Keratinocyte (primary cell): ENCODE results near the gene EPB41. TPM values are rescaled to one million over a fixed set of nuclear protein-coding genes. Genes with fewer than 3 reads are reported as not detected.

Experiments
- DNase-seq: peaks from one replicate; pipeline ENCODE4 v3.0.0-alpha.2; 2011; ENCODE audit warnings: low read depth, missing footprints, low spot score
- FAIRE-seq: peaks from 2 replicates; lab custom pipeline; 2011; peaks lifted over from hg19 to GRCh38; lab: Jason Lieb, UNC
- H2AFZ ChIP-seq: 2 replicates; pipeline ENCODE4 v1.6.0; 2012; ENCODE audit warnings: low read length, control low read depth, inconsistent platforms; ENCODE audit not compliant: control insufficient read depth
- H3K27ac ChIP-seq: 2 replicates; pipeline ENCODE4 v1.5.1; 2011; ENCODE audit warnings: low read length; ENCODE audit not compliant: control insufficient read depth, insufficient read depth
- H3K27me3 ChIP-seq: 3 replicates; pipeline ENCODE4 v1.6.0; 2011; ENCODE audit warnings: low read length; ENCODE audit not compliant: control insufficient read depth, insufficient read depth; ENCODE audit errors: extremely low read depth
- H3K36me3 ChIP-seq, 2 experiments: 2 replicates in 1 of 2; 3 replicates in 1 of 2; pipeline ENCODE4 v1.5.1; 2011; ENCODE audit warnings: low read length in 2 of 2, mild to moderate bottlenecking in 1 of 2; ENCODE audit not compliant: control insufficient read depth in 2 of 2, insufficient read depth in 2 of 2; ENCODE audit errors: extremely low read depth in 1 of 2
- H3K4me1 ChIP-seq: 3 replicates; pipeline ENCODE4 v1.5.1; 2011; ENCODE audit warnings: low read length; ENCODE audit not compliant: control insufficient read depth, insufficient read depth; ENCODE audit errors: extremely low read depth
- H3K4me2 ChIP-seq: 3 replicates; pipeline ENCODE4 v1.6.0; 2011; ENCODE audit warnings: low read depth, low read length; ENCODE audit not compliant: control insufficient read depth, insufficient read depth; ENCODE audit errors: extremely low read depth
- H3K4me3 ChIP-seq, 3 experiments: fragments of 200-600 bp in 1 of 3; sonication (generic) in 1 of 3; 2 replicates in 2 of 3; 3 replicates in 1 of 3; pipeline ENCODE4 v1.5.1; 2011 to 2016; ENCODE audit warnings: low read length in 3 of 3, mild to moderate bottlenecking in 3 of 3, control low read depth in 2 of 3, inconsistent platforms in 1 of 3, low read depth in 1 of 3, mixed read lengths in 1 of 3, mixed run types in 1 of 3, moderate library complexity in 1 of 3; ENCODE audit not compliant: control insufficient read depth in 2 of 3, insufficient read depth in 2 of 3; ENCODE audit errors: extremely low read depth in 1 of 3
- H3K79me2 ChIP-seq: 2 replicates; pipeline ENCODE4 v1.6.0; 2012; ENCODE audit warnings: low read length; ENCODE audit not compliant: control insufficient read depth, insufficient read depth
- H3K9ac ChIP-seq: 3 replicates; pipeline ENCODE4 v1.6.0; 2011; ENCODE audit warnings: low read length; ENCODE audit not compliant: control insufficient read depth, insufficient read depth; ENCODE audit errors: extremely low read depth
- H3K9me1 ChIP-seq: 3 replicates; pipeline ENCODE4 v1.6.0; 2011; ENCODE audit warnings: low read length; ENCODE audit not compliant: control insufficient read depth, insufficient read depth; ENCODE audit errors: extremely low read depth
- H3K9me3 ChIP-seq: 2 replicates; pipeline ENCODE4 v1.5.1; 2012; ENCODE audit warnings: low read depth, low read length; ENCODE audit not compliant: control insufficient read depth
- H4K20me1 ChIP-seq: 3 replicates; pipeline ENCODE4 v1.6.0; 2011; ENCODE audit warnings: low read length; ENCODE audit not compliant: control insufficient read depth, insufficient read depth; ENCODE audit errors: extremely low read depth
- EZH2 ChIP-seq: IDR thresholded peaks from one replicate; pipeline ENCODE4 v1.6.1; 2012; ENCODE audit warnings: inconsistent platforms, mild to moderate bottlenecking, low read length, moderate library complexity
- dilution Hi-C: fragments of 300-500 bp; cut with MboI; formaldehyde crosslinking; loops from one replicate; pipeline ENCODE4 v1.7.0; 2020; ENCODE audit warnings: low sequenced_read_pairs; ENCODE audit not compliant: extremely low pct_ligation_motif_present
- polyA plus RNA-seq, 5 experiments: library from polyadenylated mRNA; depleted of rRNA in 3 of 5; stranded (reverse) in 3 of 5; stranded (forward) in 1 of 5; unstranded in 1 of 5; fragments of >200 nt; gene quantifications; 1 replicate in 1 of 5; 2 replicates in 3 of 5; 3 replicates in 1 of 5; pipeline versions ENCODE4 v1.2.1 to v1.2.3, GENCODE V29; 2011 to 2012; ENCODE audit warnings: missing spikeins in 2 of 5, low read depth in 1 of 5, low replicate concordance in 1 of 5
- TF ChIP-seq, protein P1 (sequence below), 3 experiments: IDR thresholded peaks in 1 of 3; conservative IDR thresholded peaks in 1 of 3; optimal IDR thresholded peaks in 1 of 3; 2 replicates in 2 of 3; 3 replicates in 1 of 3; pipeline versions ENCODE3 to v1.5.1; 2011; ENCODE audit warnings: low read length in 3 of 3, mild to moderate bottlenecking in 3 of 3, moderate library complexity in 2 of 3, control low read depth in 1 of 3, inconsistent platforms in 1 of 3; ENCODE audit not compliant: insufficient read depth in 2 of 3; ENCODE audit errors: extremely low read depth in 1 of 3

Gene EPB41
- polyA plus RNA-seq, 1 donor (not counting 4 experiments of a cell fraction or from before 2014, with no cell fraction given), result 21.1 TPM

DNA sequence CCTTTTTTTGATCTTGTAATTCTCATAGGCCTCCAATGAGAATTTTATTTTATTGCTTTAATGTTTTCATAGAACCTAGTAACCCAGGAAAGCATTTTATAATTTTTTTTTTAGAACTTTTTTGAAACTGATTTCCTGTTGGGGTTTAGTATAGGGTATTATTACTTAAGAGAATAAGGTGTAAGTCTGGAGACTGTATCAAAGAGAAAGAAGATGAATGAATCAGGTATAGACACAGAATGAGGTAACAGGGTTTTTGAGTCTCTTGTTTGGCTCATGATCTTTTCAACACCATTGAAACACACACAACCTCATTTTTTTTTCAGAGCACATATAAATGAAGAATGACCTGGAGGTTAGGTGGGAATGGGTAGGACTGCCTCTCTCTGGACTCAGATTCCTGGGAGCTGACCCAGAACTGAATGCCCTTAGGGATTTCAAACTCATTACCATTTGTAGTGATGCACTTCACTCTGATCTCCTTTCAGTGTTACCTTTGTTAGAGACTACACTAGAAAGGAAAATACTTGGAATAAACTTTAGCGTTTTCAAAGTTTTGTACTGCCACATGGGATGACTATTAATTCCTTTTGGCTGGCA lies 51.0 kb downstream of the EPB41 start:
- Histone ChIP-seq H3K9ac (no peak overlapping the region), H3K27ac (no peak overlapping the region), H3K9me3 (no peaks in the 10 kb centered on the region), H2AFZ (no peak overlapping the region), H3K36me3 (no peaks in the 10 kb centered on the region), H3K27me3 (no peaks in the 10 kb centered on the region), H3K9me1 (no peaks in the 10 kb centered on the region), H4K20me1 (no peaks in the 10 kb centered on the region), H3K79me2 (no peaks in the 10 kb centered on the region), H3K4me3 (no peak overlapping the region), H3K4me2 (no peak overlapping the region), H3K4me1 (peaks cover 4% of the 10 kb centered on the region)
- FAIRE-seq, result peak; percentile 51
- dilution Hi-C loops, result no loop called here
- TF ChIP-seq, protein P1, sequence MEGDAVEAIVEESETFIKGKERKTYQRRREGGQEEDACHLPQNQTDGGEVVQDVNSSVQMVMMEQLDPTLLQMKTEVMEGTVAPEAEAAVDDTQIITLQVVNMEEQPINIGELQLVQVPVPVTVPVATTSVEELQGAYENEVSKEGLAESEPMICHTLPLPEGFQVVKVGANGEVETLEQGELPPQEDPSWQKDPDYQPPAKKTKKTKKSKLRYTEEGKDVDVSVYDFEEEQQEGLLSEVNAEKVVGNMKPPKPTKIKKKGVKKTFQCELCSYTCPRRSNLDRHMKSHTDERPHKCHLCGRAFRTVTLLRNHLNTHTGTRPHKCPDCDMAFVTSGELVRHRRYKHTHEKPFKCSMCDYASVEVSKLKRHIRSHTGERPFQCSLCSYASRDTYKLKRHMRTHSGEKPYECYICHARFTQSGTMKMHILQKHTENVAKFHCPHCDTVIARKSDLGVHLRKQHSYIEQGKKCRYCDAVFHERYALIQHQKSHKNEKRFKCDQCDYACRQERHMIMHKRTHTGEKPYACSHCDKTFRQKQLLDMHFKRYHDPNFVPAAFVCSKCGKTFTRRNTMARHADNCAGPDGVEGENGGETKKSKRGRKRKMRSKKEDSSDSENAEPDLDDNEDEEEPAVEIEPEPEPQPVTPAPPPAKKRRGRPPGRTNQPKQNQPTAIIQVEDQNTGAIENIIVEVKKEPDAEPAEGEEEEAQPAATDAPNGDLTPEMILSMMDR (optimal IDR thresholded peaks at IDR 0.05 in 1 of 3, IDR thresholded peaks at IDR 0.05 in 1 of 3, conservative IDR thresholded peaks at IDR 0.05 in 1 of 3; ENCODE audit: extremely low read depth in 1 of 3, insufficient read depth in 2 of 3, low read length in 3 of 3), result no peak
- no peak for TF ChIP-seq EZH2
- DNase-seq, result peak; percentile 11

DNA sequence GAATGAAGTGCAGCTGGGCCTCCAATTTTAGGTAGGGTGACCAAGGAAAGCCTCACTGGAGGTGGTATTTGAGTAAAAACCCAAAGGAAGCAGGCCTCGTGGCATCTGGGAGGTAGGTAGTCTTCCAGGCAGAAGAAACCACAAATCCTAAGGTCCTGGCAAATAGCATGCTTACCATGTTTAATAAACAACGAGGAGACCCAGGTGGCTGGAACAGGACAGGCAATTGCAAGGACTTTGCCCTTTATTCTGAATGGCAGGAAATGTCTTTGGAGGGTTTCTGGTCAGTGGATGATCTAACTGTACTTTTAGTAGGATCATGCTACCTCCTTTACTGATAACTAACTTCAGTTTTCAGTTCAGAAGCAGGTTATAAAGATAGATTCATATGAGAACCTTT lies 52.2 kb downstream of the EPB41 start:
- Histone ChIP-seq H3K4me3 (no peak overlapping the region), H3K27ac (no peak overlapping the region), H3K9me1 (no peaks in the 10 kb centered on the region), H3K4me2 (no peak overlapping the region), H3K4me1 (peaks cover 4% of the 10 kb centered on the region), H3K9me3 (no peaks in the 10 kb centered on the region), H3K9ac (no peak overlapping the region), H3K27me3 (no peaks in the 10 kb centered on the region), H4K20me1 (no peaks in the 10 kb centered on the region), H3K36me3 (no peaks in the 10 kb centered on the region), H2AFZ (no peak overlapping the region), H3K79me2 (no peaks in the 10 kb centered on the region)
- TF ChIP-seq EZH2, result no peak
- TF ChIP-seq, protein P1 (optimal IDR thresholded peaks at IDR 0.05 in 1 of 3, IDR thresholded peaks at IDR 0.05 in 1 of 3, conservative IDR thresholded peaks at IDR 0.05 in 1 of 3; ENCODE audit: extremely low read depth in 1 of 3, insufficient read depth in 2 of 3, low read length in 3 of 3), result no peak
- DNase-seq (no peak), FAIRE-seq (no peak)
- dilution Hi-C loops, result no loop called here
